ENCODE results near the gene ABHD4.

DNA sequence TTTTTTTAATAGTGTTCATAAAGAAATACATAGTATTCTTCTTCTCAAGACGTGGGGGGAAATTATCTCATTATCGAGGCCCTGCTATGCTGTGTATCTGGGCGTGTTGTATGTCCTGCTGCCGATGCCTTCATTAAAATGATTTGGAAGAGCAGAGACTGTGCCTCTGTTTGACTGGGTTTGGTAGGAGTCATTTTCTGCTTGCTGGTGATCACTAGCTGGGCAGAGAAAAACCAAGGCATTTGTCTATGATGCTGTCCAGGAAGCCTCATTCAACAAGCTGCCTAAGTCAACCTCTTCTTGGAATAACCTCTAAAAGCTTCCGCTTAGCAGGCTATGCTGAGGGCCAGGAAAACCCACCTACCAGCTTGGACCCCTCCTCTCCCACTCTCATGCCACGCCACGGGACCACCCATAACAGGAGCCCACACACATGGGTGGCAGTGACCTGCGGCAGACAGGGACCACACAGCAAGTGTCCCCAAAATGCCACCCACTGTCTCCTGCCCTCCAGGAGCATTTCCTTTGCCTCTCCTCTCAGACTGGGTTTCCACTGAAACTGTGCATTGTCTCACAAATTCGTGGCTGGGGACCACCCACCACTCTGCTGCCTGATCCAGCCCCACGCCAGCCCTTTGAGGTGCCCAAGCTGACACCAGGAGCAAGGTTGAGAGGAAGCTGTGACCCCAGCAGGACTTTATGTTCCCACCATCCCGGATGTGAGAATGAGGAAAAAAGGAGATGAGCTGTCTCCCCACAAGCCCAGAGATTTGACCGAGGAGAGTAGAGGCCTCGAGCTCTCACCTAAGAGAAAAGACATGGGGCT, 45.9 kb upstream of the ABHD4 start:
- no peak for TF ChIP-seq POLR2A (IDR thresholded peaks at IDR 0.05; ENCODE audit: low read depth, low read length)
- TF ChIP-seq, protein P1, sequence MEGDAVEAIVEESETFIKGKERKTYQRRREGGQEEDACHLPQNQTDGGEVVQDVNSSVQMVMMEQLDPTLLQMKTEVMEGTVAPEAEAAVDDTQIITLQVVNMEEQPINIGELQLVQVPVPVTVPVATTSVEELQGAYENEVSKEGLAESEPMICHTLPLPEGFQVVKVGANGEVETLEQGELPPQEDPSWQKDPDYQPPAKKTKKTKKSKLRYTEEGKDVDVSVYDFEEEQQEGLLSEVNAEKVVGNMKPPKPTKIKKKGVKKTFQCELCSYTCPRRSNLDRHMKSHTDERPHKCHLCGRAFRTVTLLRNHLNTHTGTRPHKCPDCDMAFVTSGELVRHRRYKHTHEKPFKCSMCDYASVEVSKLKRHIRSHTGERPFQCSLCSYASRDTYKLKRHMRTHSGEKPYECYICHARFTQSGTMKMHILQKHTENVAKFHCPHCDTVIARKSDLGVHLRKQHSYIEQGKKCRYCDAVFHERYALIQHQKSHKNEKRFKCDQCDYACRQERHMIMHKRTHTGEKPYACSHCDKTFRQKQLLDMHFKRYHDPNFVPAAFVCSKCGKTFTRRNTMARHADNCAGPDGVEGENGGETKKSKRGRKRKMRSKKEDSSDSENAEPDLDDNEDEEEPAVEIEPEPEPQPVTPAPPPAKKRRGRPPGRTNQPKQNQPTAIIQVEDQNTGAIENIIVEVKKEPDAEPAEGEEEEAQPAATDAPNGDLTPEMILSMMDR (conservative IDR thresholded peaks at IDR 0.05; ENCODE audit: low read depth, low read length) = no peak
- TF ChIP-seq CEBPB (IDR thresholded peaks at IDR 0.05; ENCODE audit: low read depth, low read length) = no peak
- TF ChIP-seq, protein P2, sequence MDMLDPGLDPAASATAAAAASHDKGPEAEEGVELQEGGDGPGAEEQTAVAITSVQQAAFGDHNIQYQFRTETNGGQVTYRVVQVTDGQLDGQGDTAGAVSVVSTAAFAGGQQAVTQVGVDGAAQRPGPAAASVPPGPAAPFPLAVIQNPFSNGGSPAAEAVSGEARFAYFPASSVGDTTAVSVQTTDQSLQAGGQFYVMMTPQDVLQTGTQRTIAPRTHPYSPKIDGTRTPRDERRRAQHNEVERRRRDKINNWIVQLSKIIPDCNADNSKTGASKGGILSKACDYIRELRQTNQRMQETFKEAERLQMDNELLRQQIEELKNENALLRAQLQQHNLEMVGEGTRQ (IDR thresholded peaks at IDR 0.05; ENCODE audit: low read depth, low read length) = no peak
- TF ChIP-seq RCOR1 (IDR thresholded peaks at IDR 0.05; ENCODE audit: insufficient replicate concordance, low read length) = no peak
- no peak for TF ChIP-seq FOS (IDR thresholded peaks at IDR 0.05; ENCODE audit: low read depth, low read length)
- no peak for TF ChIP-seq MXI1 (IDR thresholded peaks at IDR 0.05; ENCODE audit: borderline replicate concordance, low read depth, low read length)
- TF ChIP-seq RFX5 (IDR thresholded peaks at IDR 0.05; ENCODE audit: low read depth, low read length) = no peak
